Smooth muscle cell (in vitro differentiated cells): Measurements from ENCODE around the gene CORO7. TPM values are rescaled to one million over a fixed set of nuclear protein-coding genes. Genes with fewer than 3 reads are reported as not detected.

Experiments used
- DNase-seq: peaks from one replicate; lab custom pipeline; 2025; ENCODE audit not compliant: unreplicated experiment; lab: John Stamatoyannopoulos, UW
- H2AFZ ChIP-seq: fragments of 200-600 bp; sonication (generic); 2 replicates; pipeline ENCODE4 v1.6.0; 2016; ENCODE audit warnings: antibody characterized with exemption, low read depth, mild to moderate bottlenecking
- H3F3A ChIP-seq: fragments of 200-600 bp; sonication (generic); 2 replicates; pipeline ENCODE4 v1.6.0; 2017; ENCODE audit warnings: antibody characterized with exemption, low read depth
- H3K27ac ChIP-seq: fragments of 200-600 bp; sonication (generic); 2 replicates; pipeline ENCODE4 v1.5.1; 2016; ENCODE audit warnings: low read depth, mild to moderate bottlenecking
- H3K27me3 ChIP-seq: fragments of 200-600 bp; sonication (generic); 2 replicates; pipeline ENCODE4 v1.6.1; 2016; ENCODE audit warnings: low read depth, mild to moderate bottlenecking
- H3K36me3 ChIP-seq: fragments of 200-600 bp; sonication (generic); 2 replicates; pipeline ENCODE4 v1.5.1; 2016; ENCODE audit warnings: low read depth
- H3K4me1 ChIP-seq: fragments of 200-600 bp; sonication (generic); 2 replicates; pipeline ENCODE4 v1.5.1; 2016; ENCODE audit warnings: low read depth
- H3K4me2 ChIP-seq: fragments of 200-600 bp; sonication (generic); 2 replicates; pipeline ENCODE4 v1.6.0; 2016; ENCODE audit warnings: mild to moderate bottlenecking
- H3K4me3 ChIP-seq: fragments of 200-600 bp; sonication (generic); 2 replicates; pipeline ENCODE4 v1.5.1; 2016; ENCODE audit warnings: mild to moderate bottlenecking
- H3K79me2 ChIP-seq: fragments of 200-600 bp; sonication (generic); 2 replicates; pipeline ENCODE4 v1.6.0; 2016; ENCODE audit warnings: low read depth, mild to moderate bottlenecking
- H3K9ac ChIP-seq: fragments of 200-600 bp; sonication (generic); 2 replicates; pipeline ENCODE4 v1.6.0; 2016; ENCODE audit warnings: low read depth
- H3K9me3 ChIP-seq: fragments of 200-600 bp; sonication (generic); replicated peaks from 2 replicates; pipeline ENCODE4 v1.5.1; 2016; ENCODE audit warnings: low read depth
- H4K20me1 ChIP-seq: fragments of 200-600 bp; sonication (generic); 2 replicates; pipeline ENCODE4 v1.6.0; 2016; ENCODE audit warnings: low read depth
- WGBS: methylation state at CpG from one replicate; pipeline ENCODE4 v1.1.7; 2016; ENCODE audit warnings: low lambda C conversion rate; 5-methylcytosine and 5-hydroxymethylcytosine counted together
- polyA plus RNA-seq: library from polyadenylated mRNA; unstranded; fragments of >200 nt; fragmentation: Nextera tagmentation; extraction: Ambion mirVana; gene quantifications from 2 replicates; pipeline ENCODE4 v1.2.1, GENCODE V29; 2016
- total RNA-seq: library from RNA; depleted of rRNA; stranded (reverse); fragments of >200 nt; gene quantifications from 2 replicates; pipeline ENCODE4 v1.2.3, GENCODE V29; 2014
- TF ChIP-seq, protein P1 (sequence below): fragments of 200-600 bp; sonication (generic); IDR thresholded peaks from 2 replicates; pipeline ENCODE4 v1.5.1; 2017; ENCODE audit warnings: borderline replicate concordance, mild to moderate bottlenecking, antibody characterized with exemption; ENCODE audit not compliant: insufficient read depth, poor library complexity, severe bottlenecking

Gene CORO7
- total and polyA plus RNA-seq, 2 experiments from 2014 or later = 6.7 to 12.7 TPM

DNA sequence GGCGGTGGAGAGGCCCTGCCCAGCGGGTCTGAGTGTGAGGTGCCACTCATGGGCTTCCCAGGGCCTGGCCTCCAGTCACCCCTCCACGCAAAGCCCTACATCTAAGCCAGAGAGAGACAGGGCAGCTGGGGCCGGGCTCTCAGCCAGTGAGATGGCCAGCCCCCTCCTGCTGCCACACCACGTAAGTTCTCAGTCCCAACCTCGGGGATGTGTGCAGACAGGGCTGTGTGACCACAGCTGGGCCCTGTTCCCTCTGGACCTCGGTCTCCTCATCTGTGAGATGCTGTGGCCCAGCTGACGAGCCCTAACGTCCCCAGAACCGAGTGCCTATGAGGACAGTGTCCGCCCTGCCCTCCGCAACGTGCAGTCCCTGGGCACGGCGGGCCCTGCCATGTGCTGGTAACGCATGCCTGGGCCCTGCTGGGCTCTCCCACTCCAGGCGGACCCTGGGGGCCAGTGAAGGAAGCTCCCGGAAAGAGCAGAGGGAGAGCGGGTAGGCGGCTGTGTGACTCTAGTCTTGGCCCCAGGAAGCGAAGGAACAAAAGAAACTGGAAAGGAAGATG lies 33.5 kb downstream of the CORO7 start:
- Histone ChIP-seq H3K9me3 (no peaks in the 10 kb centered on the region), H3K27ac (no peak overlapping the region), H3K79me2 (peaks cover 15% of the 10 kb centered on the region), H4K20me1 (peaks cover 76% of the 10 kb centered on the region), H3K4me2 (no peak overlapping the region), H3K9ac (no peak overlapping the region), H3K4me3 (no peak overlapping the region), H3K4me1 (peaks cover 3% of the 10 kb centered on the region), H3K27me3 (no peaks in the 10 kb centered on the region), H3K36me3 (no peaks in the 10 kb centered on the region), H2AFZ (no peak overlapping the region), H3F3A (peaks cover 16% of the 10 kb centered on the region)
- 97% methylated on average over 20 of the region's 21 CpGs for WGBS
- TF ChIP-seq, protein P1, sequence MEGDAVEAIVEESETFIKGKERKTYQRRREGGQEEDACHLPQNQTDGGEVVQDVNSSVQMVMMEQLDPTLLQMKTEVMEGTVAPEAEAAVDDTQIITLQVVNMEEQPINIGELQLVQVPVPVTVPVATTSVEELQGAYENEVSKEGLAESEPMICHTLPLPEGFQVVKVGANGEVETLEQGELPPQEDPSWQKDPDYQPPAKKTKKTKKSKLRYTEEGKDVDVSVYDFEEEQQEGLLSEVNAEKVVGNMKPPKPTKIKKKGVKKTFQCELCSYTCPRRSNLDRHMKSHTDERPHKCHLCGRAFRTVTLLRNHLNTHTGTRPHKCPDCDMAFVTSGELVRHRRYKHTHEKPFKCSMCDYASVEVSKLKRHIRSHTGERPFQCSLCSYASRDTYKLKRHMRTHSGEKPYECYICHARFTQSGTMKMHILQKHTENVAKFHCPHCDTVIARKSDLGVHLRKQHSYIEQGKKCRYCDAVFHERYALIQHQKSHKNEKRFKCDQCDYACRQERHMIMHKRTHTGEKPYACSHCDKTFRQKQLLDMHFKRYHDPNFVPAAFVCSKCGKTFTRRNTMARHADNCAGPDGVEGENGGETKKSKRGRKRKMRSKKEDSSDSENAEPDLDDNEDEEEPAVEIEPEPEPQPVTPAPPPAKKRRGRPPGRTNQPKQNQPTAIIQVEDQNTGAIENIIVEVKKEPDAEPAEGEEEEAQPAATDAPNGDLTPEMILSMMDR = no peak
- DNase-seq = no peak

DNA sequence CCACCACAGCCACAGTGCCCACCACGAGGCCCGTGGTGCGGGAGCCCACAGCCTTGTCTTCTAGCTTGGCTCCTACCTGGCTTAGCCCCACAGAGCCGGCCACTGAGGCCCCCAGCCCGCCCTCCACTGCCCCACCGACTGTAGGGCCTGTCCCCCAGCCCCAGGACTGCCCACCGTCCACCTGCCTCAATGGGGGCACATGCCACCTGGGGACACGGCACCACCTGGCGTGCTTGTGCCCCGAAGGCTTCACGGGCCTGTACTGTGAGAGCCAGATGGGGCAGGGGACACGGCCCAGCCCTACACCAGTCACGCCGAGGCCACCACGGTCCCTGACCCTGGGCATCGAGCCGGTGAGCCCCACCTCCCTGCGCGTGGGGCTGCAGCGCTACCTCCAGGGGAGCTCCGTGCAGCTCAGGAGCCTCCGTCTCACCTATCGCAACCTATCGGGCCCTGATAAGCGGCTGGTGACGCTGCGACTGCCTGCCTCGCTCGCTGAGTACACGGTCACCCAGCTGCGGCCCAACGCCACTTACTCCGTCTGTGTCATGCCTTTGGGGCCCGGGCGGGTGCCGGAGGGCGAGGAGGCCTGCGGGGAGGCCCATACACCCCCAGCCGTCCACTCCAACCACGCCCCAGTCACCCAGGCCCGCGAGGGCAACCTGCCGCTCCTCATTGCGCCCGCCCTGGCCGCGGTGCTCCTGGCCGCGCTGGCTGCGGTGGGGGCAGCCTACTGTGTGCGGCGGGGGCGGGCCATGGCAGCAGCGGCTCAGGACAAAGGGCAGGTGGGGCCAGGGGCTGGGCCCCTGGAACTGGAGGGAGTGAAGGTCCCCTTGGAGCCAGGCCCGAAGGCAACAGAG lies 34.2 kb downstream of the CORO7 start:
- H2AFZ ChIP-seq = no peak overlapping the region
- TF ChIP-seq, protein P1 = no peak

DNA sequence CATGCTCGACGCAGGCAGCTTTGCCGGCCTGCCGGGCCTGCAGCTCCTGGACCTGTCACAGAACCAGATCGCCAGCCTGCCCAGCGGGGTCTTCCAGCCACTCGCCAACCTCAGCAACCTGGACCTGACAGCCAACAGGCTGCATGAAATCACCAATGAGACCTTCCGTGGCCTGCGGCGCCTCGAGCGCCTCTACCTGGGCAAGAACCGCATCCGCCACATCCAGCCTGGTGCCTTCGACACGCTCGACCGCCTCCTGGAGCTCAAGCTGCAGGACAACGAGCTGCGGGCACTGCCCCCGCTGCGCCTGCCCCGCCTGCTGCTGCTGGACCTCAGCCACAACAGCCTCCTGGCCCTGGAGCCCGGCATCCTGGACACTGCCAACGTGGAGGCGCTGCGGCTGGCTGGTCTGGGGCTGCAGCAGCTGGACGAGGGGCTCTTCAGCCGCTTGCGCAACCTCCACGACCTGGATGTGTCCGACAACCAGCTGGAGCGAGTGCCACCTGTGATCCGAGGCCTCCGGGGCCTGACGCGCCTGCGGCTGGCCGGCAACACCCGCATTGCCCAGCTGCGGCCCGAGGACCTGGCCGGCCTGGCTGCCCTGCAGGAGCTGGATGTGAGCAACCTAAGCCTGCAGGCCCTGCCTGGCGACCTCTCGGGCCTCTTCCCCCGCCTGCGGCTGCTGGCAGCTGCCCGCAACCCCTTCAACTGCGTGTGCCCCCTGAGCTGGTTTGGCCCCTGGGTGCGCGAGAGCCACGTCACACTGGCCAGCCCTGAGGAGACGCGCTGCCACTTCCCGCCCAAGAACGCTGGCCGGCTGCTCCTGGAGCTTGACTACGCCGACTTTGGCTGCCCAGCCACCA lies 35.1 kb downstream of the CORO7 start:
- Histone ChIP-seq H3K4me2 (no peak overlapping the region), H3K4me3 (no peak overlapping the region), H4K20me1 (peaks cover 91% of the 10 kb centered on the region), H3K36me3 (no peaks in the 10 kb centered on the region), H3K4me1 (no peaks in the 10 kb centered on the region), H3K27ac (no peak overlapping the region), H3K9me3 (no peaks in the 10 kb centered on the region), H3K9ac (no peak overlapping the region), H3K27me3 (no peaks in the 10 kb centered on the region), H3F3A (peaks cover 16% of the 10 kb centered on the region), H3K79me2 (peaks cover 29% of the 10 kb centered on the region), H2AFZ (no peak overlapping the region)
- TF ChIP-seq, protein P1 = no peak
- DNase-seq = no peak
- WGBS = 96% methylated on average over 44 of the region's 59 CpGs

More for the DNA sequence above, 34.2 kb downstream of the CORO7 start:
- no peaks in the 10 kb centered on the region for H3K36me3 ChIP-seq
- H4K20me1 ChIP-seq = peaks cover 83% of the 10 kb centered on the region
- no peak overlapping the region for H3K4me2 ChIP-seq
- H3K79me2 ChIP-seq = peaks cover 22% of the 10 kb centered on the region
- H3F3A ChIP-seq = peaks cover 16% of the 10 kb centered on the region
- 97% methylated on average over 42 of the region's 55 CpGs for WGBS
- H3K27ac ChIP-seq = no peak overlapping the region
- DNase-seq = no peak
- no peaks in the 10 kb centered on the region for H3K4me1 ChIP-seq
- no peaks in the 10 kb centered on the region for H3K27me3 ChIP-seq
- no peaks in the 10 kb centered on the region for H3K9me3 ChIP-seq
- no peak overlapping the region for H3K9ac ChIP-seq
- no peak overlapping the region for H3K4me3 ChIP-seq
